HepG2 (cell line): ENCODE measurements around the gene PARP1. TPM values are rescaled to one million over a fixed set of nuclear protein-coding genes. Genes with fewer than 3 reads are reported as not detected.

Experiments
- ATAC-seq: fragments of 200-7000 bp; cut with Tn5 transposase; 3 replicates; pipeline ENCODE4 v1.9.1; 2020; ENCODE audit warnings: mild to moderate bottlenecking, moderate library complexity
- BruUV-seq: library from RNA; stranded (reverse); fragments of 400-500 nt; replicated peaks from 2 replicates; lab custom pipeline; 2021; lab: Mats Ljungman, UMichigan
- CTCF ChIA-PET: fragments of 300-600 bp; formaldehyde crosslinking; extraction: SDS; loops from one replicate; lab custom pipeline; 2021; ENCODE audit warnings: low total read pairs, inconsistent platforms, low intra/inter-chr PET ratio; lab: Yijun Ruan, JAX
- POLR2A ChIA-PET: fragments of 350-600 bp; sonication (Branson Sonifier 250); formaldehyde crosslinking; loops from one replicate; lab custom pipeline; 2020; ENCODE audit warnings: antibody characterized with exemption, inconsistent platforms; lab: Yijun Ruan, JAX
- DNase-seq: peaks from one replicate; pipeline ENCODE4 v3.0.0-alpha.2; 2015; ENCODE audit warnings: low spot score
- FAIRE-seq: peaks from 3 replicates; lab custom pipeline; 2011; peaks lifted over from hg19 to GRCh38; lab: Jason Lieb, UNC
- H2AFZ ChIP-seq: one replicate; pipeline ENCODE4 v1.6.1; 2011; ENCODE audit warnings: low read length, inconsistent platforms
- H3K27ac ChIP-seq: fragments of 300-600 bp; 3 replicates; pipeline ENCODE4 v1.8.0; 2011; ENCODE audit warnings: mixed run types, mild to moderate bottlenecking, mixed read lengths, low read length, inconsistent platforms; ENCODE audit not compliant: insufficient read depth; ENCODE audit errors: extremely low read length
- H3K27me3 ChIP-seq, 2 experiments: fragments of 200-600 bp in 1 of 2; 2 replicates in 1 of 2; 3 replicates in 1 of 2; pipeline versions ENCODE4 v1.6.0 to v1.8.0; 2011; ENCODE audit warnings: low read length in 2 of 2, mild to moderate bottlenecking in 2 of 2, moderate library complexity in 2 of 2, inconsistent platforms in 1 of 2; ENCODE audit not compliant: insufficient read depth in 2 of 2, control insufficient read depth in 1 of 2
- H3K36me3 ChIP-seq, 2 experiments: fragments of 200-600 bp in 1 of 2; replicated peaks in 1 of 2; 2 replicates in 1 of 2; 3 replicates in 1 of 2; pipeline versions ENCODE4 v1.5.1 to v1.8.0; 2011; ENCODE audit warnings: low read length in 2 of 2, inconsistent platforms in 1 of 2; ENCODE audit not compliant: insufficient read depth in 2 of 2, control insufficient read depth in 1 of 2
- H3K4me1 ChIP-seq: 2 replicates; pipeline ENCODE4 v1.5.1; 2012; ENCODE audit warnings: low read length, inconsistent platforms; ENCODE audit not compliant: insufficient read depth
- H3K4me2 ChIP-seq: 2 replicates; pipeline ENCODE4 v1.6.0; 2011; ENCODE audit warnings: low read depth, low read length, inconsistent platforms
- H3K4me3 ChIP-seq, 3 experiments: fragments of 200-600 bp in 1 of 3; sonication (generic), shearing (Covaris generic) in 1 of 3; replicated peaks in 1 of 3; 2 replicates each; pipeline ENCODE4 v1.5.1; 2011 to 2016; ENCODE audit warnings: low read length in 3 of 3, inconsistent platforms in 2 of 3, low read depth in 2 of 3, mild to moderate bottlenecking in 2 of 3, control low read depth in 1 of 3, mixed read lengths in 1 of 3; ENCODE audit not compliant: insufficient read depth in 1 of 3
- H3K79me2 ChIP-seq: one replicate; pipeline ENCODE4 v1.6.1; 2011; ENCODE audit warnings: low read length, inconsistent platforms; ENCODE audit not compliant: insufficient read depth
- H3K9ac ChIP-seq: 2 replicates; pipeline ENCODE4 v1.6.0; 2011; ENCODE audit warnings: mild to moderate bottlenecking, low read depth, low read length, inconsistent platforms; ENCODE audit not compliant: insufficient read depth
- H3K9me3 ChIP-seq: 2 replicates; pipeline ENCODE4 v1.5.1; 2012; ENCODE audit warnings: mild to moderate bottlenecking, low read length
- H4K20me1 ChIP-seq: 2 replicates; pipeline ENCODE4 v1.6.0; 2011; ENCODE audit warnings: inconsistent platforms, mild to moderate bottlenecking, low read length, moderate library complexity; ENCODE audit not compliant: insufficient read depth
- ATM ChIP-seq: fragments of 450-650 bp; IDR thresholded peaks from 2 replicates; pipeline ENCODE4 v1.7.1; 2017; ENCODE audit warnings: mild to moderate bottlenecking, borderline replicate concordance
- FOXA1 ChIP-seq, 2 experiments: fragments of 450-650 bp in 1 of 2; sonication (generic) in 1 of 2; formaldehyde crosslinking in 1 of 2; IDR thresholded peaks; 2 replicates each; pipeline versions ENCODE4 v1.4.0 to v1.6.1; 2016 to 2020; ENCODE audit warnings: missing genetic modification reagents in 1 of 2
- HMG20B ChIP-seq: conservative IDR thresholded peaks from 2 replicates; pipeline ENCODE4 v1.6.1; 2016; ENCODE audit warnings: missing genetic modification reagents, missing compliant biosample characterization
- IKZF4 ChIP-seq: sonication (generic); formaldehyde crosslinking; IDR thresholded peaks from 2 replicates; pipeline ENCODE4 v1.5.1; 2020; ENCODE audit warnings: borderline replicate concordance, mild to moderate bottlenecking, low read depth, missing genetic modification reagents; ENCODE audit errors: not compliant biosample characterization
- KLF9 ChIP-seq: IDR thresholded peaks from 2 replicates; pipeline ENCODE4 v1.6.1; 2016; ENCODE audit warnings: low read depth
- MTA3 ChIP-seq: sonication (generic); formaldehyde crosslinking; IDR thresholded peaks from 2 replicates; pipeline ENCODE4 v1.4.0; 2020; ENCODE audit warnings: missing genetic modification reagents
- NKX3-1 ChIP-seq: sonication (generic); formaldehyde crosslinking; IDR thresholded peaks from 2 replicates; pipeline ENCODE4 v1.5.0; 2020; ENCODE audit warnings: missing genetic modification reagents
- RFXAP ChIP-seq: sonication (generic); formaldehyde crosslinking; IDR thresholded peaks from 2 replicates; pipeline ENCODE4 v1.4.0; 2020; ENCODE audit warnings: missing genetic modification reagents, borderline replicate concordance
- ZNF17 ChIP-seq: sonication (generic); formaldehyde crosslinking; IDR thresholded peaks from 2 replicates; pipeline ENCODE4 v1.5.0; 2020; ENCODE audit warnings: mild to moderate bottlenecking, missing genetic modification reagents
- ZNF432 ChIP-seq: sonication (generic); formaldehyde crosslinking; IDR thresholded peaks from 2 replicates; pipeline ENCODE4 v1.5.0; 2020; ENCODE audit warnings: missing genetic modification reagents, mild to moderate bottlenecking, borderline replicate concordance
- WGBS: methylation state at CpG from one replicate; pipeline ENCODE4 v1.1.6; 2017; ENCODE audit warnings: low lambda C conversion rate; 5-methylcytosine and 5-hydroxymethylcytosine counted together
- in situ Hi-C: cut with HindIII; loops from 2 replicates; pipeline ENCODE4 v1.10.0; 2017; ENCODE audit warnings: low pct_unique_long_range_greater_than_20kb; ENCODE audit not compliant: extremely low pct_ligation_motif_present
- intact Hi-C: fragments of 100-400 bp; cut with micrococcal nuclease; formaldehyde crosslinking; loops from one replicate; pipeline ENCODE4 v1.10.0; 2022; ENCODE audit not compliant: unreplicated experiment
- polyA plus RNA-seq, 8 experiments: library from polyadenylated mRNA; depleted of rRNA in 3 of 8; stranded (reverse) in 7 of 8; unstranded in 1 of 8; fragments of >200 nt; fragmentation: Illumina TruSeq in 4 of 8; extraction: Trizol in 4 of 8; gene quantifications; 2 replicates each; pipeline versions ENCODE4 v1.2.1 to v1.2.3, GENCODE V29; 2011 to 2016; ENCODE audit warnings: low read depth in 4 of 8, missing spikeins in 1 of 8, mixed read lengths in 1 of 8; ENCODE audit not compliant: insufficient read depth in 1 of 8
- total RNA-seq, 5 experiments: library from RNA; depleted of rRNA; stranded (reverse); fragments of >200 nt; fragmentation: Illumina TruSeq; extraction: Trizol; gene quantifications; 2 replicates each; pipeline ENCODE4 v1.2.3, GENCODE V29; 2016; ENCODE audit warnings: low read depth in 1 of 5
- TF ChIP-seq, protein P1 (sequence below): IDR thresholded peaks from 2 replicates; pipeline ENCODE4 v1.6.1; 2016; ENCODE audit warnings: missing biosample characterization, missing genetic modification reagents, low read depth
- TF ChIP-seq, protein P2 (sequence below): IDR thresholded peaks from 2 replicates; pipeline ENCODE4 v1.6.1; 2018; ENCODE audit warnings: missing genetic modification reagents
- TF ChIP-seq, protein P3 (sequence below): sonication (generic); formaldehyde crosslinking; IDR thresholded peaks from 2 replicates; pipeline ENCODE4 v1.4.0; 2020; ENCODE audit warnings: missing genetic modification reagents
- TF ChIP-seq, protein P4 (sequence below): sonication (generic); formaldehyde crosslinking; IDR thresholded peaks from 2 replicates; pipeline ENCODE4 v1.4.0; 2020; ENCODE audit warnings: low read depth, missing genetic modification reagents

PARP1 gene
- total and polyA plus RNA-seq, 2 of the 13 experiments (the other 11 are each of a cell fraction or from before 2014, with no cell fraction given) = 50.1 to 85.2 TPM

DNA sequence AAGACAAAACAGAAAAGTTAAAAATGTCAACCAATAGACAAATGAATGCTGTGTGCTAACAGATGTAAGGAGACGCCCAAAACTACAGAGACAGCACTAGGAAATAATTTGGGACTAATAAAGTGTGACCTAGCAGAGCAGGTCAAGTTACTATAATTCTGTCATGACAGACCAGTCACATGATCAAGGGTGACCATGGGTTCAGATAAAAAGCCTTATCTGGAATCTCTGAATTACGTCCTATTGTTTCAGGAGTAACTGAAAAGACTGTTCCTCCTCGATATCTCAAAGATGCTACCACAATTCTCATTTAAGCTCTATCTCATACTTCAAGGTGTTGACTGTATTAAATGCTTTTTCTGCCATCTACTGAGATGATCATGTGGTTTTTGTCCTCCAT is 31.6 kb downstream of the PARP1 start (continued):
- TF ChIP-seq, protein P1, sequence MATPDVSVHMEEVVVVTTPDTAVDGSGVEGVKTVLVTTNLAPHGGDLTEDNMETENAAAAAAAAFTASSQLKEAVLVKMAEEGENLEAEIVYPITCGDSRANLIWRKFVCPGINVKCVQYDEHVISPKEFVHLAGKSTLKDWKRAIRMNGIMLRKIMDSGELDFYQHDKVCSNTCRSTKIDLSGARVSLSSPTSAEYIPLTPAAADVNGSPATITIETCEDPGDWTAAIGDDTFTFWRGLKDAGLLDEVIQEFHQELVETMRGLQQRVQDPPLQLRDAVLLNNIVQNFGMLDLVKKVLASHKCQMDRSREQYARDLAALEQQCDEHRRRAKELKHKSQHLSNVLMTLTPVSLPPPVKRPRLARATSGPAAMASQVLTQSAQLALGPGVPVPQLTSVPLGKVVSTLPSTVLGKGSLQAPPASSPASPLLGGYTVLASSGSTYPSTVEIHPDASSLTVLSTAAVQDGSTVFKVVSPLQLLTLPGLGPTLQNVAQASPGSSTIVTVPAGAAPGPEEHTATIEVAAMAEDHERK (CRISPR knock-in tag) = no peak

DNA sequence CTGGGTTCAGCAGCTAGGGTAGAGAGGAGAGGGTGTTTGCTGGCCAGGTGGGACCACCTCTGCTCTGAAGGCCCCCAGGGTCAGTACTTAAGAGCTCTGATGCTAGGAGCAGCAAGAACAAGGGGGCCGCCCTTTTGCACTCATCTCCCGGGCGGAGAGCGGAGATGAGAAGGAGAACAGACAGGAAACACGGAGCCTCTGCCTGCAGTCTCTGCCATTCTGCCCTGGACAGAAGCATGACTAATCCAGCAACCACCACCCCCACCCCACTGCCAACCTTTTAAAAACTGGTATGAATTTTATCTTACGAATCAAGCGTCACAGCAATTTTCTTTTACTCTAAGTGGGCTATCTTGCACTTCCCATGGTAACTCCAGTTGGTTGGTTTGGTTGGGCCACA is 34.5 kb downstream of the PARP1 start:
- H3K36me3 ChIP-seq = peaks cover 36 to 89% of the 10 kb centered on the region in 2 experiments
- no TSS peak for BruUV-seq
- H3K4me3 ChIP-seq = no peak overlapping the region
- no peak overlapping the region for H3K27ac ChIP-seq
- POLR2A ChIA-PET = no interaction called here
- FAIRE-seq = no peak
- no peak overlapping the region for H3K4me2 ChIP-seq
- 88% methylated on average over 7 of the region's 7 CpGs for WGBS
- in situ Hi-C loops = no loop called here
- no peak for TF ChIP-seq FOXA1 (IDR thresholded peaks at IDR 0.05)
- no peak for TF ChIP-seq FOXA1 (CRISPR knock-in tag; IDR thresholded peaks at IDR 0.05)
- no peak for TF ChIP-seq ZNF432 (CRISPR knock-in tag)
- TF ChIP-seq KLF9 (CRISPR knock-in tag) = no peak
- TF ChIP-seq ZNF17 = no peak
- TF ChIP-seq, protein P2, sequence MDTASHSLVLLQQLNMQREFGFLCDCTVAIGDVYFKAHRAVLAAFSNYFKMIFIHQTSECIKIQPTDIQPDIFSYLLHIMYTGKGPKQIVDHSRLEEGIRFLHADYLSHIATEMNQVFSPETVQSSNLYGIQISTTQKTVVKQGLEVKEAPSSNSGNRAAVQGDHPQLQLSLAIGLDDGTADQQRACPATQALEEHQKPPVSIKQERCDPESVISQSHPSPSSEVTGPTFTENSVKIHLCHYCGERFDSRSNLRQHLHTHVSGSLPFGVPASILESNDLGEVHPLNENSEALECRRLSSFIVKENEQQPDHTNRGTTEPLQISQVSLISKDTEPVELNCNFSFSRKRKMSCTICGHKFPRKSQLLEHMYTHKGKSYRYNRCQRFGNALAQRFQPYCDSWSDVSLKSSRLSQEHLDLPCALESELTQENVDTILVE (CRISPR knock-in tag) = no peak
- TF ChIP-seq IKZF4 (CRISPR knock-in tag) = no peak
- TF ChIP-seq, protein P3, sequence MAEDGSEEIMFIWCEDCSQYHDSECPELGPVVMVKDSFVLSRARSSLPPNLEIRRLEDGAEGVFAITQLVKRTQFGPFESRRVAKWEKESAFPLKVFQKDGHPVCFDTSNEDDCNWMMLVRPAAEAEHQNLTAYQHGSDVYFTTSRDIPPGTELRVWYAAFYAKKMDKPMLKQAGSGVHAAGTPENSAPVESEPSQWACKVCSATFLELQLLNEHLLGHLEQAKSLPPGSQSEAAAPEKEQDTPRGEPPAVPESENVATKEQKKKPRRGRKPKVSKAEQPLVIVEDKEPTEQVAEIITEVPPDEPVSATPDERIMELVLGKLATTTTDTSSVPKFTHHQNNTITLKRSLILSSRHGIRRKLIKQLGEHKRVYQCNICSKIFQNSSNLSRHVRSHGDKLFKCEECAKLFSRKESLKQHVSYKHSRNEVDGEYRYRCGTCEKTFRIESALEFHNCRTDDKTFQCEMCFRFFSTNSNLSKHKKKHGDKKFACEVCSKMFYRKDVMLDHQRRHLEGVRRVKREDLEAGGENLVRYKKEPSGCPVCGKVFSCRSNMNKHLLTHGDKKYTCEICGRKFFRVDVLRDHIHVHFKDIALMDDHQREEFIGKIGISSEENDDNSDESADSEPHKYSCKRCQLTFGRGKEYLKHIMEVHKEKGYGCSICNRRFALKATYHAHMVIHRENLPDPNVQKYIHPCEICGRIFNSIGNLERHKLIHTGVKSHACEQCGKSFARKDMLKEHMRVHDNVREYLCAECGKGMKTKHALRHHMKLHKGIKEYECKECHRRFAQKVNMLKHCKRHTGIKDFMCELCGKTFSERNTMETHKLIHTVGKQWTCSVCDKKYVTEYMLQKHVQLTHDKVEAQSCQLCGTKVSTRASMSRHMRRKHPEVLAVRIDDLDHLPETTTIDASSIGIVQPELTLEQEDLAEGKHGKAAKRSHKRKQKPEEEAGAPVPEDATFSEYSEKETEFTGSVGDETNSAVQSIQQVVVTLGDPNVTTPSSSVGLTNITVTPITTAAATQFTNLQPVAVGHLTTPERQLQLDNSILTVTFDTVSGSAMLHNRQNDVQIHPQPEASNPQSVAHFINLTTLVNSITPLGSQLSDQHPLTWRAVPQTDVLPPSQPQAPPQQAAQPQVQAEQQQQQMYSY = no peak
- TF ChIP-seq, protein P4, sequence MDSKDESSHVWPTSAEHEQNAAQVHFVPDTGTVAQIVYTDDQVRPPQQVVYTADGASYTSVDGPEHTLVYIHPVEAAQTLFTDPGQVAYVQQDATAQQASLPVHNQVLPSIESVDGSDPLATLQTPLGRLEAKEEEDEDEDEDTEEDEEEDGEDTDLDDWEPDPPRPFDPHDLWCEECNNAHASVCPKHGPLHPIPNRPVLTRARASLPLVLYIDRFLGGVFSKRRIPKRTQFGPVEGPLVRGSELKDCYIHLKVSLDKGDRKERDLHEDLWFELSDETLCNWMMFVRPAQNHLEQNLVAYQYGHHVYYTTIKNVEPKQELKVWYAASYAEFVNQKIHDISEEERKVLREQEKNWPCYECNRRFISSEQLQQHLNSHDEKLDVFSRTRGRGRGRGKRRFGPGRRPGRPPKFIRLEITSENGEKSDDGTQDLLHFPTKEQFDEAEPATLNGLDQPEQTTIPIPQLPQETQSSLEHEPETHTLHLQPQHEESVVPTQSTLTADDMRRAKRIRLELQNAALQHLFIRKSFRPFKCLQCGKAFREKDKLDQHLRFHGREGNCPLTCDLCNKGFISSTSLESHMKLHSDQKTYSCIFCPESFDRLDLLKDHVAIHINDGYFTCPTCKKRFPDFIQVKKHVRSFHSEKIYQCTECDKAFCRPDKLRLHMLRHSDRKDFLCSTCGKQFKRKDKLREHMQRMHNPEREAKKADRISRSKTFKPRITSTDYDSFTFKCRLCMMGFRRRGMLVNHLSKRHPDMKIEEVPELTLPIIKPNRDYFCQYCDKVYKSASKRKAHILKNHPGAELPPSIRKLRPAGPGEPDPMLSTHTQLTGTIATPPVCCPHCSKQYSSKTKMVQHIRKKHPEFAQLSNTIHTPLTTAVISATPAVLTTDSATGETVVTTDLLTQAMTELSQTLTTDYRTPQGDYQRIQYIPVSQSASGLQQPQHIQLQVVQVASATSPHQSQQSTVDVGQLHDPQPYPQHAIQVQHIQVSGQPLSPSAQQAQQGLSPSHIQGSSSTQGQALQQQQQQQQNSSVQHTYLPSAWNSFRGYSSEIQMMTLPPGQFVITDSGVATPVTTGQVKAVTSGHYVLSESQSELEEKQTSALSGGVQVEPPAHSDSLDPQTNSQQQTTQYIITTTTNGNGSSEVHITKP = no peak
- TF ChIP-seq MTA3 (CRISPR knock-in tag) = no peak
- TF ChIP-seq NKX3-1 (CRISPR knock-in tag) = no peak
- no peak for TF ChIP-seq HMG20B
- TF ChIP-seq RFXAP = no peak
- TF ChIP-seq ATM = no peak
- H3K4me1 ChIP-seq = no peaks in the 10 kb centered on the region
- H3K27me3 ChIP-seq = no peaks in the 10 kb centered on the region
- H3K9me3 ChIP-seq = no peaks in the 10 kb centered on the region
- CTCF ChIA-PET = no interaction called here
- no peak for DNase-seq
- H2AFZ ChIP-seq = no peak overlapping the region
- H3K9ac ChIP-seq = no peak overlapping the region
- ATAC-seq = no peak
- H4K20me1 ChIP-seq = no peaks in the 10 kb centered on the region
- intact Hi-C loops = no loop called here
- no peaks in the 10 kb centered on the region for H3K79me2 ChIP-seq
